Heart left ventricle (tissue), 16 donors: ENCODE measurements around the gene GTPBP6. TPM values are rescaled to one million over a fixed set of nuclear protein-coding genes. Genes with fewer than 3 reads are reported as not detected.
"Not testable (repeated sequence)": the region's sequence is repeated elsewhere in the genome, so short reads cannot be mapped to it uniquely, and the experiment has no call there.

Source experiments
- ATAC-seq, 4 donors: fragments of 200-7000 bp; cut with Tn5 transposase; one replicate each; pipeline ENCODE4 v1.9.1; 2020 to 2022; ENCODE audit warnings: moderate library complexity in 4 of 4, mild to moderate bottlenecking in 3 of 4, moderate number of reproducible peaks in 1 of 4
- DNase-seq, 5 donors: peaks; one replicate each; pipeline ENCODE4 v3.0.0-alpha.2; 2020
- H3K27ac ChIP-seq, 12 donors: fragments of 200-600 bp; sonication (generic) in 4 of 12; one replicate each; pipeline versions ENCODE4 v1.5.0 to v1.8.0; 2016 to 2022; ENCODE audit warnings: mild to moderate bottlenecking in 2 of 12
- H3K27me3 ChIP-seq, 9 donors: fragments of 200-600 bp; sonication (generic) in 2 of 9; one replicate each; pipeline versions ENCODE4 v1.5.1 to v1.8.0; 2016 to 2022; ENCODE audit warnings: mild to moderate bottlenecking in 3 of 9
- H3K36me3 ChIP-seq, 9 donors: fragments of 200-600 bp; sonication (generic) in 2 of 9; one replicate each; pipeline versions ENCODE4 v1.5.0 to v1.8.0; 2018 to 2022; ENCODE audit warnings: mild to moderate bottlenecking in 2 of 9
- H3K4me1 ChIP-seq, 12 donors: fragments of 200-600 bp; sonication (generic) in 4 of 12; one replicate each; pipeline versions ENCODE4 v1.5.0 to v1.8.0; 2016 to 2022; ENCODE audit warnings: mild to moderate bottlenecking in 3 of 12
- H3K4me3 ChIP-seq, 12 donors: fragments of 200-600 bp; sonication (generic) in 4 of 12; one replicate each; pipeline versions ENCODE4 v1.5.0 to v1.8.0; 2017 to 2022; ENCODE audit warnings: mild to moderate bottlenecking in 9 of 12, moderate library complexity in 4 of 12
- H3K9me3 ChIP-seq, 12 donors: fragments of 200-600 bp; sonication (generic) in 4 of 12; one replicate each; pipeline versions ENCODE4 v1.5.0 to v1.8.0; 2016 to 2022; ENCODE audit warnings: mild to moderate bottlenecking in 1 of 12
- POLR2A ChIP-seq, 2 donors: fragments of 450-650 bp; IDR thresholded peaks; one replicate each; pipeline ENCODE4 v1.6.1; 2017; ENCODE audit warnings: antibody characterized with exemption in 2 of 2, mild to moderate bottlenecking in 2 of 2, moderate library complexity in 2 of 2
- WGBS, 4 donors: extraction: QIAGEN DNeasy Blood & Tissue Kit in 2 of 4; methylation state at CpG; one replicate each; pipeline versions ENCODE4 v1.1.5 to v1.1.7; 2013 to 2018; 5-methylcytosine and 5-hydroxymethylcytosine counted together
- intact Hi-C, 10 donors: fragments of 100-400 bp; cut with DNase I; formaldehyde crosslinking; loops; one replicate each; pipeline versions ENCODE4 v1.11.1 to v1.14.2; 2022
- polyA plus RNA-seq, 2 donors: library from polyadenylated mRNA; stranded (reverse); fragments of 200-250 nt; gene quantifications; one replicate each; pipeline ENCODE4 v1.2.3, GENCODE V29; 2013
- total RNA-seq, 9 donors: library from RNA; depleted of rRNA in 2 of 9; stranded (reverse); fragments of >200 nt in 2 of 9; fragmentation: NEBNext Ultra II Directional in 3 of 9; extraction: Animal tissue kit (Norgen Biotek cat#: 25700) in 3 of 9; gene quantifications; one replicate each; pipeline versions ENCODE4 v1.1.0 to v1.2.4, GENCODE V29; 2016 to 2023
- TF ChIP-seq, protein P1 (sequence below), 12 donors: fragments of 200-600 bp; sonication (generic) in 4 of 12; IDR thresholded peaks; one replicate each; pipeline versions ENCODE4 v1.5.0 to v1.8.0; 2018 to 2022; ENCODE audit warnings: antibody characterized with exemption in 12 of 12, mild to moderate bottlenecking in 5 of 12
- donor health status: ischemic (EF 13 %, LVEDD 7.1; RV severe dilation, severe dysfunction).
- donor health status: healthy with polysubstance abuse.
- donor health status: DM: no; HTN: yes; CAD: no.
- donor health status: DM: no; HTN: no; CAD: no.
- donor health status: ischemic (EF 25% LVEDD 6.9; RV normal size, moderate dysfunction).
- donor health status: ischemic (EF 25% LVEDD 5.7; RV mildly dilated, moderate dysfunction).
- donor health status: healthy.
- donor health status: DM: yes; HTN: yes; CAD: no.
- donor health status: ischemic (EF 35%, LVEDD 5.7; RV mildly dilated, moderate dysfunction).
- donor health status: nonischemic (EF 11% LVEDD 7.7; RV severe dilation, severe dysfunction).
- donor health status: DM: yes; HTN: yes; CAD: no.
- donor health status: PGD.
- donor health status: ischemic (EF 29% LVEDD 5.4; RV normal size, mild dysfunction).
- donor health status: nonischemic (EF 23%, LVEDD 6.1; RV moderate dilation, normal function).

GTPBP6 gene
- total and polyA plus RNA-seq, 11 donors = 31.3 to 102 (median 49.9) TPM

DNA sequence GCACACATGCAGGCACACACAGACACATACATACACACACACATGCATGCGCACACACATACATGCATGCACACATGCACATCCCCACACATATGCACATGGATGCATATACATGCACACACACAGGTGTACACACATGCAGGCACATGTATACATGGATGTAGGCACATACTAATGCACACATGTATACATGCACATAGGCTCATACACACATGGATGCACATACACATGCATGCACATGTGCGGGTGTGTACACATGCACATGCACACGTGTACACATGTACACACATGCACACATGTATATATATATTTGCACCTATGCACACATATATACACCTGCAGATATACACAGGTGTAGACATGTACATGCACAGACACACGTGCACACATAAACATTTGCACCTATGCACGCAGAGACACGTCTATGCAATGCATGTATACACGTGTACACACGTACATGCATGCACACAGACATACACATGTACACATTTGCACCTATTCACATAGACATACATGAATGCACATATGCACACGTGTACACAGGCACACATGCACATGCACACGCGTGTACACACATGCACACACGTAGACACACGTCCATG is 33.4 kb downstream of the GTPBP6 start:
- no peak overlapping the region for H3K4me3 ChIP-seq
- H3K36me3 ChIP-seq = peaks cover 0 to 29% (median 8%) of the 10 kb centered on the region in 9 donors
- TF ChIP-seq, protein P1, sequence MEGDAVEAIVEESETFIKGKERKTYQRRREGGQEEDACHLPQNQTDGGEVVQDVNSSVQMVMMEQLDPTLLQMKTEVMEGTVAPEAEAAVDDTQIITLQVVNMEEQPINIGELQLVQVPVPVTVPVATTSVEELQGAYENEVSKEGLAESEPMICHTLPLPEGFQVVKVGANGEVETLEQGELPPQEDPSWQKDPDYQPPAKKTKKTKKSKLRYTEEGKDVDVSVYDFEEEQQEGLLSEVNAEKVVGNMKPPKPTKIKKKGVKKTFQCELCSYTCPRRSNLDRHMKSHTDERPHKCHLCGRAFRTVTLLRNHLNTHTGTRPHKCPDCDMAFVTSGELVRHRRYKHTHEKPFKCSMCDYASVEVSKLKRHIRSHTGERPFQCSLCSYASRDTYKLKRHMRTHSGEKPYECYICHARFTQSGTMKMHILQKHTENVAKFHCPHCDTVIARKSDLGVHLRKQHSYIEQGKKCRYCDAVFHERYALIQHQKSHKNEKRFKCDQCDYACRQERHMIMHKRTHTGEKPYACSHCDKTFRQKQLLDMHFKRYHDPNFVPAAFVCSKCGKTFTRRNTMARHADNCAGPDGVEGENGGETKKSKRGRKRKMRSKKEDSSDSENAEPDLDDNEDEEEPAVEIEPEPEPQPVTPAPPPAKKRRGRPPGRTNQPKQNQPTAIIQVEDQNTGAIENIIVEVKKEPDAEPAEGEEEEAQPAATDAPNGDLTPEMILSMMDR (IDR thresholded peaks at IDR 0.05) = no peak
- TF ChIP-seq POLR2A (IDR thresholded peaks at IDR 0.05) = no peak
- H3K9me3 ChIP-seq = no peaks in the 10 kb centered on the region
- WGBS, 4 donors = 93 to 98% (median 96%) methylated on average over 13 of the region's 13 CpGs
- H3K27ac ChIP-seq = no peak overlapping the region
- peak in 1 of 5 donors; percentile 4 for DNase-seq
- intact Hi-C loops = no loop called here
- H3K4me1 ChIP-seq = peaks cover 0 to 13% (median 0%) of the 10 kb centered on the region in 12 donors
- H3K27me3 ChIP-seq = no peaks in the 10 kb centered on the region
- ATAC-seq = no peak

DNA sequence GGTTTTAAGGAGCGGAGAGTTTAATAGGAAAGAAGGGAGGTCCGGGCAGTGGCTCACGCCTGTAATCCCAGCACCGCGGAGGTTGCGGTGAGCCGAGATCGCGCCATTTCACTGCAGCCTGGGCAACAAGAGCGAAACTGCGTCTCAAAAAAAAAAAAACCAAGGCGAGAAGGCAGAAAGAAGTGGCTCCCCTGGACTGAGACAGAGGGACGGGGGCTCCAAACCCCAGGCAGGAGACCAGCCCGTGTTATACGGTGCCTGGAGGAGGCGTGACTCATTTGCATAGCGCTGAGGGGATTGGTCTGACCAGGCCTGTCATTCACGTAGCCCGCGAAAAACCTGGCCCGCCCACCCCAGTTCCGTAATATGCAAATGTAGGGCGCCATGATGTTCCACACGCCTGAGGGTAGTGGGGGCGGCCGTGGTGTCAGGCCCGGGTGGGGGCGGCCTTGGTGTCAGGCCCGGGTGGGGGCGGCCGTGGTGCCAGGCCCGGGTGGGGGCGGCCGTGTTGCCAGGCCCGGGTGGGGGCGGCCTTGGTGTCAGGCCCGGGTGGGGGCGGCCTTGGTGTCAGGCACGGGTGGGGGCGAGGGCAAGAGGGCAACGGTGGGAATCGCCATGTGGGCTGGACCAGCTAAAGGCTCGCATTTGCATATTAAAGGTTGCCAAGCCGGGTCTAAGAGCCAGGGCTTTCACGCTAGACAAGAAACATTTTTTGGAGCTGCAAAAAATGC is 35.3 kb downstream of the GTPBP6 start:
- Histone ChIP-seq H3K4me3 (peak overlapping the region in 11 of 12 donors; percentile 33 to 88 (median 59)), H3K27me3 (no peaks in the 10 kb centered on the region), H3K27ac (peak overlapping the region in 5 of 12 donors; percentile 37 to 64 (median 49)), H3K9me3 (no peaks in the 10 kb centered on the region), H3K36me3 (peaks cover 0 to 14% (median 0%) of the 10 kb centered on the region in 9 donors), H3K4me1 (peaks cover 0 to 13% (median 0%) of the 10 kb centered on the region in 12 donors)
- intact Hi-C loops = loop anchor here in 1 of 10 donors (1.0 kb wide), 1 partner anchor 35 kb away; the partner anchor contains the start of gene GTPBP6
- peak; percentile 88 to 92 (median 91) for DNase-seq
- ATAC-seq = peak; percentile 98 to 99 (median 99)
- no peak for TF ChIP-seq POLR2A (IDR thresholded peaks at IDR 0.05)
- TF ChIP-seq, protein P1 (IDR thresholded peaks at IDR 0.05) = no peak
- 2 to 6% (median 3%) methylated on average over 34 to 45 of the region's 45 CpGs for WGBS, 4 donors

DNA sequence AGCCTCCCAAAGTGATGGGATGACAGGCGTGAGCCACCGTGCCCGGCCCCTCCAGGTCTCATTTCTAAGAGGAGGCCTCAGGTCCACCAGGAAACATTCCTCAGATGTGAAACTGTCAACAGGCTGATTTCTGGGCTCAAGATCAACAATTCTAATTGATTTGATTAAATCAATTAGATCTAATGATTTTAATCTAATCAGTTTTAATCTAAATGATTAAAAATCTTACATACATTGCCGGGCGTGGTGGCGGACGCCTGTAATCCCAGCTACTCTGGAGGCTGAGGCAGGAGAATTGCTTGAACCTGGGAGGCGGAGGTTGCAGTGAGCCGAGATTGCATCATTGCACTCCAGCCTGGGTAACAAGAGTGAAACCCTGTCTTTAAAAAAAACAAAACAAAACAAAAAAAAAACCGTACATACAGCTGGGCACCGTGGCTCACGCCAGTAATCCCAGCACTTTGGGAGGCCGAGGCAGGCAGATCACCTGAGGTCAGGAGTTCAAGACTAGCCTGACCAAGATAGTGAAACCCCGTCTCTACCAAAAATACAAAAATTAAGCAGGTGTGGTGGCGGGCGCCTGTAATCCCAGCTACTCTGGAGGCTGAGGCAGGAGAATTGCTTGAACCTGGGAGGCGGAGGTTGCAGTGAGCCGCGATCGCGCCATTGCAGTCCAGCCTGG is 36.5 kb downstream of the GTPBP6 start:
- WGBS, 4 donors = 88 to 94% (median 90%) methylated on average over 21 of the region's 21 CpGs
- peaks cover 0 to 13% (median 0%) of the 10 kb centered on the region in 12 donors for H3K4me1 ChIP-seq
- H3K4me3 ChIP-seq = peak overlapping the region in 1 of 12 donors; percentile 39
- peaks cover 0 to 14% (median 0%) of the 10 kb centered on the region in 9 donors for H3K36me3 ChIP-seq
- H3K27me3 ChIP-seq, H3K9me3 ChIP-seq, ATAC-seq, DNase-seq, intact Hi-C loops: not testable (repeated sequence)
- peak overlapping the region in 1 of 12 donors; percentile 11 for H3K27ac ChIP-seq

DNA sequence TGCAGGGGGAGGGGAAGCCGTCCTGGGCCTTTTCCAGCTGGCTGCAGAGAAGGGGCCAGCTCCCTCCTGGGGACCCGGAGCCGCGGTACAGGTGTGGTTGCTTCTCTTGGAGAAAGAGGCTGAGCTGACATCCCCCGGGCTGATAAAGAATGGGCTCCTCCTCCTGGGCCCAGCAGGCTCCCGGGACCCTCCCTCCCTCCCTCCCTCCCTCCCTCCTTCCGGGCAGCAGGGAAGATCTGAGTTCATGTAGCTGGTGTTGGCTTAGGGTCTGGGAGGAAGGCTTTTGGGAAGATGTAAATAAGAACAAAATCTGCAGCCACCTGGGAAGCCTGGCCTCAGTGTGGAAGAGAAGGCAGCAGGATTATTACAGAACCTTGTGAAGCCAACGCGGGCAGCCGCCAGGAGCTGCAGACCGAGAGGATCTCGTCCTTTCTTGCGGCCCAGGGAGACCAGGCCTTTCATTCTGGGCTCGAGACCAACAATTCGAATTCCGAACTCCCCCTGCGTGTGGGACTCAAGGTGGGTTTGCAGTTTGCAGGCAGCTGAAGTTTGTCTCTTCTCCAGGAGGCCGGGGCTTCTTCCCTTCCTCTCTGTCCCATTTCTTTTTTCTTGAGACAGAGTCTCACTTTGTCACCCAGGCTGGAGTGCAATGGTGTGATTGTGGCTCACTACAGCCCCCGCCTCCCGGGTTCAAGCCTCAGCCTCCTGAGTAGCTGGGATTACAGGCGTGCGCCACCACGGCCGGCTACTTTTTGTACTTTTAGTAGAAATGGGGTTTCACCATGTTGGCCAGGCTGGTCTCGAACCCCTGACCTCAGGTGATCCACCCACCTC is 37.2 kb downstream of the GTPBP6 start, which contains the start of gene PLCXD1:
TSS of gene PLCXD1 (plus strand) at position 216 of the 834 bp plus-strand sequence. CDS start 2,807 bp downstream, outside the sequence.
- no peak for ATAC-seq
- Histone ChIP-seq H3K4me3 (peak within 1 kb of the TSS in 7 of 12 donors; percentile 5 to 44 (median 28)), H3K36me3 (peaks cover 0 to 10% (median 0%) of the 10 kb centered on the region in 9 donors), H3K9me3 (no peaks in the 10 kb centered on the region), H3K4me1 (peaks cover 0 to 19% (median 4%) of the 10 kb centered on the region in 12 donors), H3K27me3 (peaks cover 0 to 4% (median 0%) of the 10 kb centered on the region in 9 donors), H3K27ac (peak within 1 kb of the TSS in 5 of 12 donors; percentile 6 to 44 (median 18))
- intact Hi-C loops = no loop called here
- TF ChIP-seq, protein P1 (IDR thresholded peaks at IDR 0.05) = no peak
- TF ChIP-seq POLR2A (IDR thresholded peaks at IDR 0.05) = no peak
- peak in 2 of 5 donors; percentile 8 to 24 for DNase-seq
- 34 to 50% (median 45%) methylated on average over 18 to 25 of the region's 25 CpGs for WGBS, 4 donors

DNA sequence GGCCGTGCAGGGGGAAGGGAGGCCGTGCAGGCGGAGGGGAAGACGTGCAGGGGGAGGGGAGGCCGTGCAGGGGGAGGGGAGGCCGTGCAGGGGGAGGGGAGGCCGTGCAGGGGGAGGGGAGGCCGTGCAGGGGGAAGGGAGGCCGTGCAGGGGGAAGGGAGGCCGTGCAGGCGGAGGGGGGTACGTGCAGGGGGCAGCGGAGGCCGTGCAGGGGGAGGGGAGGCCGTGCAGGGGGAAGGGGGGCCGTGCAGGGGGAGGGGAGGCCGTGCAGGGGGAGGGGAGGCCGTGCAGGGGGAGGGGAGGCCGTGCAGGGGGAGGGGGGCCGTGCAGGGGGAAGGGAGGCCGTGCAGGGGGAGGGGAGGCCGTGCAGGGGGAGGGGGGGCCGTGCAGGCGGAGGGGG is 37.9 kb downstream of the GTPBP6 start:
- Histone ChIP-seq H3K4me1 (peaks cover 0 to 26% (median 9%) of the 10 kb centered on the region in 12 donors), H3K4me3 (peak overlapping the region in 1 of 12 donors; percentile 44)
- H3K27ac ChIP-seq, H3K9me3 ChIP-seq, ATAC-seq, H3K27me3 ChIP-seq, H3K36me3 ChIP-seq, intact Hi-C loops, DNase-seq: not testable (repeated sequence)
- 20 to 25% methylated on average over 16 to 18 of the region's 24 CpGs; no CpG with 5 or more reads in 2 of the 4 donors for WGBS, 4 donors
